Measurements from ENCODE around the gene NAV2.

The NAV2 gene

GRCh38 chr11:20097319-20098221, 384.9 kb downstream of the NAV2 start:
- in situ Hi-C loops (cut with MboI; ENCODE audit: low sequenced_read_pairs, unreplicated experiment): no loop called here
- TF ChIP-seq CTCF (IDR thresholded peaks at IDR 0.05; ENCODE audit: borderline replicate concordance, control extremely low read depth, extremely low read depth, insufficient read depth, missing control alignments): no peak
- DNase-seq (ENCODE audit: low spot score): no peak

- TF ChIP-seq CTCF (IDR thresholded peaks at IDR 0.05; ENCODE audit: borderline replicate concordance, control extremely low read depth, extremely low read depth, insufficient read depth, missing control alignments): no peak
- DNase-seq (ENCODE audit: low spot score): no peak
- in situ Hi-C loops (cut with MboI; ENCODE audit: low sequenced_read_pairs, unreplicated experiment): no loop called here
These were observed 386.9 kb downstream of the NAV2 start for GRCh38 chr11:20099527-20099926.

DNA sequence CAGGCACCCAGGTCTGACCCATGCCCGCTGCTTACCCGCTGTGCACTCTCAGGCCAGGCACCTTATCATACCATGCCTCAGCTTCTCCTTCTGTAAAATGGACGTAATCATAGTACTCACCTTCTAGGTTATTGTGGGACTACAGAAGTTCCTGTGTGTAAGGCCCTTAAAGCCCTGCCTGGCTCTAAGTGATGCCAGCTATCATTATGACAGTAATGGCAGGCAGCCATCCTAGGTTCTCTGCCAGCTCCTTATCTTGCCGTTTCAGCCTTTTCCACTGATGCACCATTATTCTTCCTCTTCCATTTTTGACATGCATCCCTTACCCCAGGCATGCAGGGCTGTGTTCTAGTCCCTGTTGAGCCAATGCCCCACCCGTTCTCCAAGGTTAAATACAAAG, 389.8 kb downstream of the NAV2 start:
- no peak for DNase-seq (ENCODE audit: low spot score)
- in situ Hi-C loops (cut with MboI; ENCODE audit: low sequenced_read_pairs, unreplicated experiment): no loop called here
- TF ChIP-seq CTCF (IDR thresholded peaks at IDR 0.05; ENCODE audit: borderline replicate concordance, control extremely low read depth, extremely low read depth, insufficient read depth, missing control alignments): no peak

DNA sequence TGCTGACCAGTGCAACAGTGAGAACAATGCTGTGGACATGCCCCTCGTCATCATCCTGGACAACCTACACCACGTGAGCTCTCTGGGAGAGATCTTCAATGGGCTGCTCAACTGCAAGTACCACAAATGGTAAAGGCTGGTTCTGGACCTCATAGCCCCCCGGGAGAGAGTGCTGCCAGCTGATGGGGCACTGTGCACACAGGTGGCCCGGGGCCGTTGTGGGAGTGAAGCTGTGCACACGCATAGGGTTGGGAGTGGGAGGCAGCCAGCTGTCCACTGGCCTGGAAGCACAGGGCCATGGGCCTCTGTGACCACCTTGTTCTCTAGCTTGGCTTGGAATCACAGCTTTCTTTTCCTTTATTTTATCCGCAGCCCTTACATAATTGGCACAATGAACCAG, 390.6 kb downstream of the NAV2 start:
- no peak for DNase-seq (ENCODE audit: low spot score)
- TF ChIP-seq CTCF (IDR thresholded peaks at IDR 0.05; ENCODE audit: borderline replicate concordance, control extremely low read depth, extremely low read depth, insufficient read depth, missing control alignments): no peak
- in situ Hi-C loops (cut with MboI; ENCODE audit: low sequenced_read_pairs, unreplicated experiment): no loop called here

GRCh38 chr11:20105427-20105826, 392.8 kb downstream of the NAV2 start:
- no peak for DNase-seq (ENCODE audit: low spot score)
- in situ Hi-C loops (cut with MboI; ENCODE audit: low sequenced_read_pairs, unreplicated experiment): no loop called here
- no peak for TF ChIP-seq CTCF (IDR thresholded peaks at IDR 0.05; ENCODE audit: borderline replicate concordance, control extremely low read depth, extremely low read depth, insufficient read depth, missing control alignments)

GRCh38 chr11:20109731-20110445, 397.3 kb downstream of the NAV2 start:
- no peak for DNase-seq (ENCODE audit: low spot score)
- in situ Hi-C loops (cut with MboI; ENCODE audit: low sequenced_read_pairs, unreplicated experiment): loop anchor here (10.0 kb wide), 1 partner anchor 155 kb away; no protein-coding TSS in a partner anchor
- TF ChIP-seq CTCF (IDR thresholded peaks at IDR 0.05; ENCODE audit: borderline replicate concordance, control extremely low read depth, extremely low read depth, insufficient read depth, missing control alignments): no peak
